MCF 10A (cell line): ENCODE measurements around the gene ZNF783. TPM values are rescaled to one million over a fixed set of nuclear protein-coding genes. Genes with fewer than 3 reads are reported as not detected.

ENCODE experiments used
- BruUV-seq: library from RNA; stranded (reverse); fragments of 400-500 nt; replicated peaks from 2 replicates; lab custom pipeline; 2021; lab: Mats Ljungman, UMichigan
- CTCF ChIA-PET: fragments of 300-600 bp; sonication (Branson Sonifier 250); formaldehyde crosslinking; extraction: SDS; loops from one replicate; lab custom pipeline; 2021; ENCODE audit warnings: antibody characterized with exemption, inconsistent platforms; lab: Yijun Ruan, JAX
- POLR2A ChIA-PET: fragments of 300-600, 350-650 bp; sonication (Branson Sonifier 250); formaldehyde crosslinking; extraction: SDS; loops from one replicate; lab custom pipeline; 2020; ENCODE audit warnings: antibody characterized with exemption, inconsistent platforms; lab: Yijun Ruan, JAX
- DNase-seq: peaks from one replicate; pipeline ENCODE4 v3.0.0-alpha.2; 2018; ENCODE audit not compliant: unreplicated experiment
- H3K27ac Mint-ChIP-seq: one replicate; pipeline ENCODE4 v1.8.0; 2022; ENCODE audit warnings: mild to moderate bottlenecking, low read depth, mixed read lengths; ENCODE audit not compliant: unreplicated experiment
- H3K27me3 Mint-ChIP-seq: one replicate; pipeline ENCODE4 v1.8.0; 2022; ENCODE audit warnings: mixed read lengths; ENCODE audit not compliant: insufficient read depth, unreplicated experiment
- H3K36me3 Mint-ChIP-seq: one replicate; pipeline ENCODE4 v1.8.0; 2022; ENCODE audit warnings: mild to moderate bottlenecking, moderate library complexity, mixed read lengths; ENCODE audit not compliant: insufficient read depth, unreplicated experiment
- H3K4me1 Mint-ChIP-seq: one replicate; pipeline ENCODE4 v1.8.0; 2022; ENCODE audit warnings: mixed read lengths; ENCODE audit not compliant: insufficient read depth, unreplicated experiment
- H3K4me3 Mint-ChIP-seq: one replicate; pipeline ENCODE4 v1.8.0; 2022; ENCODE audit warnings: mild to moderate bottlenecking, moderate library complexity, mixed read lengths; ENCODE audit not compliant: unreplicated experiment
- H3K9me3 Mint-ChIP-seq: one replicate; pipeline ENCODE4 v1.8.0; 2022; ENCODE audit warnings: mixed read lengths; ENCODE audit not compliant: unreplicated experiment
- CTCF ChIP-seq: fragments of 200-600 bp; IDR thresholded peaks from one replicate; pipeline ENCODE4 v1.8.0; 2022; ENCODE audit warnings: antibody characterized with exemption, mild to moderate bottlenecking; ENCODE audit not compliant: unreplicated experiment
- intact Hi-C: fragments of 100-400 bp; cut with micrococcal nuclease; formaldehyde crosslinking; loops from 2 replicates; pipeline ENCODE4 v1.14.1; 2022
- total RNA-seq: library from RNA; stranded (reverse); gene quantifications from 2 replicates; pipeline ENCODE4 v1.2.3, GENCODE V29; 2022

Gene ZNF783
- total RNA-seq, 1 experiment from 2014 or later: 39.5 TPM

- H3K27me3 Mint-ChIP-seq: peaks cover 35% of the 10 kb centered on the region
- no peak overlapping the region for H3K27ac Mint-ChIP-seq
- H3K4me3 Mint-ChIP-seq: peak overlapping the region; percentile 5
- no TSS peak for BruUV-seq
- no peaks in the 10 kb centered on the region for H3K36me3 Mint-ChIP-seq
- peaks cover 9% of the 10 kb centered on the region for H3K9me3 Mint-ChIP-seq
- CTCF ChIA-PET: interaction anchor here (0.6 to 2.4 kb wide), 2 partner anchors 12 to 456 kb away, joined by 4 to 13 read pairs; no protein-coding TSS in a partner anchor
- DNase-seq: no peak
- POLR2A ChIA-PET: interaction anchor here (0.6 kb wide), 1 partner anchor 518 kb away, joined by 4 read pairs; no protein-coding TSS in a partner anchor
- intact Hi-C loops: no loop called here
- no peak for TF ChIP-seq CTCF
- no peaks in the 10 kb centered on the region for H3K4me1 Mint-ChIP-seq
Measured at GRCh38 chr7:149321978-149322541, 60.1 kb downstream of the ZNF783 start.

- Mint-ChIP-seq H3K27ac (no peak overlapping the region), H3K4me3 (no peak overlapping the region)
- intact Hi-C loops: no loop called here
Measured at GRCh38 chr7:149322737-149323136, 60.7 kb downstream of the ZNF783 start.

DNA sequence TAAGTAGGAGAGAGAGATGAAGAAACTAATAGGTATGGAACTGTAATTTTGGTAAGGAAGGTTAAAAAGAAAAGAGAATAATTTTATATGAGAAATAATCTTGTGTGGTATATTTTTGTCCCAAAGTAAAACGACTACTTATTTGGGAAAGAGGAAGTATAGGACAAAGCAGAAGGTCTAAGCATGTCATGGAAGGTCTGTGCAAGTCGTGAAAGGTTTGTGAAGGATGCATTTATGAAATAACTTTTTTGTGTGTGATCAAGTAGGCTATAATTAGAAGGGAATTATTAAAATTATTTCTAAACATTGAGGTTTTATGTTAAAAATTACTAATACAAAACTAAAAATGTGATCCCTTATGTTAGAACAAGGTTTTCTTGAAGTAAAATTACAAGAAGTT, 63.3 kb downstream of the ZNF783 start:
- Mint-ChIP-seq H3K4me3 (no peak overlapping the region), H3K27me3 (peaks cover 9% of the 10 kb centered on the region), H3K4me1 (no peaks in the 10 kb centered on the region), H3K9me3 (peaks cover 9% of the 10 kb centered on the region), H3K36me3 (no peaks in the 10 kb centered on the region), H3K27ac (no peak overlapping the region)
- no peak for DNase-seq
- no TSS peak for BruUV-seq
- CTCF ChIA-PET: no interaction called here
- no peak for TF ChIP-seq CTCF
- intact Hi-C loops: no loop called here
- POLR2A ChIA-PET: interaction anchor here (0.6 kb wide), 2 partner anchors 12 to 15 kb away, joined by 3 read pairs; no protein-coding TSS in a partner anchor

More at GRCh38 chr7:149322737-149323136, 60.7 kb downstream of the ZNF783 start:
- Mint-ChIP-seq H3K9me3 (peaks cover 9% of the 10 kb centered on the region), H3K27me3 (peaks cover 28% of the 10 kb centered on the region), H3K4me1 (no peaks in the 10 kb centered on the region), H3K36me3 (no peaks in the 10 kb centered on the region)
- DNase-seq: no peak
- CTCF ChIA-PET: interaction anchor here (0.6 to 2.4 kb wide), 4 partner anchors 12 to 1225 kb away, joined by 3 to 13 read pairs (median 4); no protein-coding TSS in a partner anchor
- BruUV-seq: no TSS peak
- no peak for TF ChIP-seq CTCF
- POLR2A ChIA-PET: interaction anchor here (0.6 kb wide), 1 partner anchor 517 kb away, joined by 4 read pairs; no protein-coding TSS in a partner anchor

GRCh38 chr7:149329265-149329664, 67.3 kb downstream of the ZNF783 start:
- no peaks in the 10 kb centered on the region for H3K4me1 Mint-ChIP-seq
- TF ChIP-seq CTCF: no peak
- no TSS peak for BruUV-seq

More at GRCh38 chr7:149329265-149329664, 67.3 kb downstream of the ZNF783 start:
- ChIA-PET POLR2A (no interaction called here), CTCF (interaction anchor here (0.6 kb wide), 2 partner anchors 68 to 167 kb away, joined by 3 to 4 read pairs; no protein-coding TSS in a partner anchor)
- intact Hi-C loops: no loop called here
- no peak overlapping the region for H3K27ac Mint-ChIP-seq
- H3K27me3 Mint-ChIP-seq: peaks cover 18% of the 10 kb centered on the region
- no peaks in the 10 kb centered on the region for H3K36me3 Mint-ChIP-seq
- H3K4me3 Mint-ChIP-seq: no peak overlapping the region
- peaks cover 9% of the 10 kb centered on the region for H3K9me3 Mint-ChIP-seq
- DNase-seq: no peak
